GM23338 (cell line): ENCODE measurements around the gene PER1. TPM values are rescaled to one million over a fixed set of nuclear protein-coding genes. Genes with fewer than 3 reads are reported as not detected.
A peak's percentile ranks its signal among the peaks of the same experiment; 100 is the strongest.

Experiments
- ATAC-seq: fragments of 200-7000 bp; cut with Tn5 transposase; 3 replicates; pipeline ENCODE4 v1.9.1; 2020
- DNase-seq: peaks from one replicate; pipeline ENCODE4 v3.0.0-alpha.2; 2015; ENCODE audit warnings: low spot score
- H2AFZ ChIP-seq: fragments of 200-600 bp; sonication (generic); 2 replicates; pipeline ENCODE4 v1.8.0; 2016; ENCODE audit warnings: antibody characterized with exemption, mild to moderate bottlenecking, moderate library complexity
- H3F3A ChIP-seq: fragments of 200-600 bp; sonication (generic); replicated peaks from 2 replicates; pipeline ENCODE4 v1.8.0; 2017; ENCODE audit warnings: antibody characterized with exemption, mixed run types, low read depth
- H3K27ac ChIP-seq: fragments of 200-600 bp; sonication (generic); 2 replicates; pipeline ENCODE4 v1.6.1; 2016; ENCODE audit warnings: low read depth
- H3K27me3 ChIP-seq: fragments of 200-600 bp; sonication (generic); 2 replicates; pipeline ENCODE4 v1.8.0; 2016; ENCODE audit warnings: mild to moderate bottlenecking, mixed run types, moderate library complexity; ENCODE audit not compliant: insufficient read depth
- H3K36me3 ChIP-seq: fragments of 200-600 bp; sonication (generic); 2 replicates; pipeline ENCODE4 v1.8.0; 2016; ENCODE audit warnings: mild to moderate bottlenecking; ENCODE audit not compliant: insufficient read depth
- H3K4me1 ChIP-seq: fragments of 200-600 bp; sonication (generic); 2 replicates; pipeline ENCODE4 v1.8.0; 2016; ENCODE audit warnings: mild to moderate bottlenecking, moderate library complexity; ENCODE audit not compliant: insufficient read depth
- H3K4me2 ChIP-seq: fragments of 200-600 bp; sonication (generic); 2 replicates; pipeline ENCODE4 v1.7.1; 2017; ENCODE audit warnings: mixed run types
- H3K4me3 ChIP-seq: fragments of 200-600 bp; sonication (generic); 2 replicates; pipeline ENCODE4 v1.6.1; 2016; ENCODE audit warnings: mixed run types
- H3K79me2 ChIP-seq: fragments of 200-600 bp; sonication (generic); replicated peaks from 2 replicates; pipeline ENCODE4 v1.8.0; 2017; ENCODE audit warnings: mild to moderate bottlenecking; ENCODE audit not compliant: insufficient read depth
- H3K9me2 ChIP-seq: fragments of 200-600 bp; sonication (generic); 2 replicates; pipeline ENCODE4 v1.8.0; 2017; ENCODE audit not compliant: insufficient read depth
- H4K20me1 ChIP-seq: fragments of 200-600 bp; sonication (generic); replicated peaks from 2 replicates; pipeline ENCODE4 v1.8.0; 2017; ENCODE audit warnings: mild to moderate bottlenecking; ENCODE audit not compliant: insufficient read depth
- H3K27ac Mint-ChIP-seq: 2 replicates; pipeline ENCODE4 v1.8.0; 2020; ENCODE audit warnings: inconsistent platforms, mild to moderate bottlenecking, moderate library complexity, mixed read lengths
- H3K27me3 Mint-ChIP-seq: 3 replicates; pipeline ENCODE4 v1.8.0; 2022; ENCODE audit warnings: low read depth, mild to moderate bottlenecking, moderate library complexity, mixed read lengths, inconsistent platforms; ENCODE audit not compliant: insufficient read depth, poor library complexity
- H3K36me3 Mint-ChIP-seq: 3 replicates; pipeline ENCODE4 v1.8.0; 2021; ENCODE audit warnings: low read depth, mild to moderate bottlenecking, inconsistent platforms, moderate library complexity, mixed read lengths
- H3K4me1 Mint-ChIP-seq: 3 replicates; pipeline ENCODE4 v1.8.0; 2020; ENCODE audit warnings: mild to moderate bottlenecking, inconsistent platforms, mixed read lengths
- H3K4me3 Mint-ChIP-seq: 3 replicates; pipeline ENCODE4 v1.8.0; 2021; ENCODE audit warnings: moderate library complexity, mild to moderate bottlenecking, inconsistent platforms, mixed read lengths
- H3K9me3 Mint-ChIP-seq: 3 replicates; pipeline ENCODE4 v1.8.0; 2020; ENCODE audit warnings: moderate library complexity, mild to moderate bottlenecking, inconsistent platforms, mixed read lengths
- CREB1 ChIP-seq: fragments of 250-450 bp; sonication (Bioruptor Pico); IDR thresholded peaks from 2 replicates; pipeline ENCODE4 v1.5.0; 2020; ENCODE audit warnings: low read depth, mild to moderate bottlenecking, moderate library complexity
- EZH2 ChIP-seq: fragments of 200-600 bp; sonication (generic); IDR thresholded peaks from one replicate; pipeline ENCODE4 v1.8.0; 2017; ENCODE audit warnings: antibody characterized with exemption, mild to moderate bottlenecking, low read depth; ENCODE audit not compliant: unreplicated experiment
- EZH2phosphoT487 ChIP-seq: fragments of 200-600 bp; sonication (generic); IDR thresholded peaks from one replicate; pipeline ENCODE4 v1.8.1; 2018; ENCODE audit warnings: antibody characterized with exemption; ENCODE audit not compliant: unreplicated experiment
- JUNB ChIP-seq: IDR thresholded peaks from one replicate; pipeline ENCODE4 v1.6.1; 2016; ENCODE audit warnings: antibody characterized with exemption; ENCODE audit not compliant: unreplicated experiment
- STAT1 ChIP-seq: IDR thresholded peaks from one replicate; pipeline ENCODE4 v1.6.1; 2016; ENCODE audit warnings: antibody characterized with exemption; ENCODE audit not compliant: unreplicated experiment
- ZNF114 ChIP-seq: fragments of 250-450 bp; sonication (Bioruptor Pico); IDR thresholded peaks from 2 replicates; pipeline ENCODE4 v1.5.0; 2020; ENCODE audit warnings: mild to moderate bottlenecking, moderate library complexity
- ZNF331 ChIP-seq: fragments of 250-450 bp; sonication (Bioruptor Pico); IDR thresholded peaks from 2 replicates; pipeline ENCODE4 v1.5.0; 2020; ENCODE audit warnings: low read depth, mild to moderate bottlenecking, moderate library complexity
- ZNF462 ChIP-seq: fragments of 250-450 bp; sonication (Bioruptor Pico); IDR thresholded peaks from 2 replicates; pipeline ENCODE4 v1.5.0; 2020; ENCODE audit warnings: mild to moderate bottlenecking, moderate library complexity
- polyA plus RNA-seq: library from polyadenylated mRNA; unstranded; fragments of >200 nt; fragmentation: Nextera tagmentation; extraction: Ambion mirVana; gene quantifications from 2 replicates; pipeline ENCODE4 v1.2.1, GENCODE V29; 2016
- total RNA-seq: library from RNA; depleted of rRNA; stranded (reverse); fragments of >200 nt; shearing (Covaris generic); gene quantifications from 2 replicates; pipeline ENCODE4 v1.2.3, GENCODE V29; 2014
- TF ChIP-seq, protein P1 (sequence below): IDR thresholded peaks from one replicate; pipeline ENCODE4 v1.6.1; 2018; ENCODE audit warnings: antibody characterized with exemption; ENCODE audit not compliant: unreplicated experiment
- TF ChIP-seq, protein P2 (sequence below): IDR thresholded peaks from 2 replicates; pipeline ENCODE4 v1.6.1; 2016; ENCODE audit warnings: antibody characterized with exemption

Gene PER1
- total and polyA plus RNA-seq, 2 experiments from 2014 or later: 12.2 to 36.1 TPM

- TF ChIP-seq, protein P1, sequence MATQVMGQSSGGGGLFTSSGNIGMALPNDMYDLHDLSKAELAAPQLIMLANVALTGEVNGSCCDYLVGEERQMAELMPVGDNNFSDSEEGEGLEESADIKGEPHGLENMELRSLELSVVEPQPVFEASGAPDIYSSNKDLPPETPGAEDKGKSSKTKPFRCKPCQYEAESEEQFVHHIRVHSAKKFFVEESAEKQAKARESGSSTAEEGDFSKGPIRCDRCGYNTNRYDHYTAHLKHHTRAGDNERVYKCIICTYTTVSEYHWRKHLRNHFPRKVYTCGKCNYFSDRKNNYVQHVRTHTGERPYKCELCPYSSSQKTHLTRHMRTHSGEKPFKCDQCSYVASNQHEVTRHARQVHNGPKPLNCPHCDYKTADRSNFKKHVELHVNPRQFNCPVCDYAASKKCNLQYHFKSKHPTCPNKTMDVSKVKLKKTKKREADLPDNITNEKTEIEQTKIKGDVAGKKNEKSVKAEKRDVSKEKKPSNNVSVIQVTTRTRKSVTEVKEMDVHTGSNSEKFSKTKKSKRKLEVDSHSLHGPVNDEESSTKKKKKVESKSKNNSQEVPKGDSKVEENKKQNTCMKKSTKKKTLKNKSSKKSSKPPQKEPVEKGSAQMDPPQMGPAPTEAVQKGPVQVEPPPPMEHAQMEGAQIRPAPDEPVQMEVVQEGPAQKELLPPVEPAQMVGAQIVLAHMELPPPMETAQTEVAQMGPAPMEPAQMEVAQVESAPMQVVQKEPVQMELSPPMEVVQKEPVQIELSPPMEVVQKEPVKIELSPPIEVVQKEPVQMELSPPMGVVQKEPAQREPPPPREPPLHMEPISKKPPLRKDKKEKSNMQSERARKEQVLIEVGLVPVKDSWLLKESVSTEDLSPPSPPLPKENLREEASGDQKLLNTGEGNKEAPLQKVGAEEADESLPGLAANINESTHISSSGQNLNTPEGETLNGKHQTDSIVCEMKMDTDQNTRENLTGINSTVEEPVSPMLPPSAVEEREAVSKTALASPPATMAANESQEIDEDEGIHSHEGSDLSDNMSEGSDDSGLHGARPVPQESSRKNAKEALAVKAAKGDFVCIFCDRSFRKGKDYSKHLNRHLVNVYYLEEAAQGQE: no peak
These were observed 4.2 kb upstream of the PER1 start (continued) for GRCh38 chr17:8156246-8156992.

- Mint-ChIP-seq H3K4me3 (no peak overlapping the region), H3K27ac (no peak overlapping the region), H3K36me3 (peaks cover 18% of the 10 kb centered on the region), H3K27me3 (peaks cover 36% of the 10 kb centered on the region), H3K9me3 (no peaks in the 10 kb centered on the region; the same call in 2 of the 3 replicates), H3K4me1 (peaks cover 28% of the 10 kb centered on the region)
- Histone ChIP-seq H3F3A (peaks cover 36% of the 10 kb centered on the region; the same call in 1 of the 2 replicates), H3K9me2 (no peaks in the 10 kb centered on the region), H4K20me1 (peaks cover 2% of the 10 kb centered on the region; the same call in 1 of the 2 replicates), H3K79me2 (0 out of 2 replicates have a peak, but pooled peaks cover 3% of the 10 kb centered on the region), H3K4me1 (peaks cover 30% of the 10 kb centered on the region), H3K4me2 (peak overlapping the region; percentile 100), H3K27ac (peak overlapping the region; percentile 83), H3K36me3 (no peaks in the 10 kb centered on the region), H2AFZ (no peak overlapping the region), H3K27me3 (no peaks in the 10 kb centered on the region), H3K4me3 (peak overlapping the region; percentile 67)
- DNase-seq (peak; percentile 30), ATAC-seq (no peak)
- TF ChIP-seq, protein P2, sequence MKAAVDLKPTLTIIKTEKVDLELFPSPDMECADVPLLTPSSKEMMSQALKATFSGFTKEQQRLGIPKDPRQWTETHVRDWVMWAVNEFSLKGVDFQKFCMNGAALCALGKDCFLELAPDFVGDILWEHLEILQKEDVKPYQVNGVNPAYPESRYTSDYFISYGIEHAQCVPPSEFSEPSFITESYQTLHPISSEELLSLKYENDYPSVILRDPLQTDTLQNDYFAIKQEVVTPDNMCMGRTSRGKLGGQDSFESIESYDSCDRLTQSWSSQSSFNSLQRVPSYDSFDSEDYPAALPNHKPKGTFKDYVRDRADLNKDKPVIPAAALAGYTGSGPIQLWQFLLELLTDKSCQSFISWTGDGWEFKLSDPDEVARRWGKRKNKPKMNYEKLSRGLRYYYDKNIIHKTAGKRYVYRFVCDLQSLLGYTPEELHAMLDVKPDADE: no peak
- TF ChIP-seq EZH2phosphoT487 (no peak), JUNB (no peak), ZNF331 (no peak), EZH2 (no peak), STAT1 (no peak), ZNF114 (CRISPR knock-in tag) (no peak), ZNF462 (CRISPR knock-in tag) (no peak), CREB1 (CRISPR knock-in tag) (no peak)
- TF ChIP-seq, protein P1: no peak
These were observed 3.7 kb upstream of the PER1 start for GRCh38 chr17:8155996-8156245.
